HG03460 (cell line): ENCODE results near the gene CADM3.

Experiments used
- ATAC-seq: cut with Tn5 transposase; IDR thresholded peaks from one replicate; pipeline ENCODE4 v1.9.1; 2021; ENCODE audit not compliant: unreplicated experiment

CADM3 gene

DNA sequence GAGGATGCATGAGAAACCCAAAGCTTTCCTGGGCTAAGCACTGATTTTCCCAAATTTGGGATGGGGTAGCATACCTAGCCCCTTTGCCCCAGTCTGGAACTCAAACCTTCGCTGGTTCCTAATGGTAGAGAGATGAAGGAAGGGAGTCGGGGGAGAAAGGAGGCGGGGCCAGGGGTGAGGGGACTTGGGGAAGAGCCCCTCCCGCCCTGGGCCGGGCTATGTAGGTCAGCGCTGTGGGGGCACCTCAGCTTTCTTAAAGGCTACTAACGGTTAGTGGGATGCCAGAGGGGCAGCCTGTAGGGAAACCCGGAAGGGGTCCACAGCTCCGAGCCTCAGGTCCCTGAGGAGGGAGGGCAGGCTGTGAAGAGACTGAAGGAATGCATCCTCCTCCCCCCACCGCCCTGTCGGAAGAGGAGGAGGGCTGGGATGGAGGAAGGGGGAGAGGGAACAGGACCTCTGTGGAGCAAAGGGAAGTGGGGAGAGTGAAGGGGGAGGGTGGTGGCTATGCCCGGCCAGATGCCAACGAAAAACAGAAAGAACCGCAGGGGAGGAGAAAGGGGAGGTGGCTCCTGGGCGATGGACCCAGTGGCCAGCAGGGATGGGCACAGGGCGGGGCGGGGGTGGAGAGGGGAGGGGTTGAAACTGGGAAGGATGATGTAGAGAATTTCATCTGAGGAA is 1.3 kb downstream of the CADM3 start:
- no peak for ATAC-seq

DNA sequence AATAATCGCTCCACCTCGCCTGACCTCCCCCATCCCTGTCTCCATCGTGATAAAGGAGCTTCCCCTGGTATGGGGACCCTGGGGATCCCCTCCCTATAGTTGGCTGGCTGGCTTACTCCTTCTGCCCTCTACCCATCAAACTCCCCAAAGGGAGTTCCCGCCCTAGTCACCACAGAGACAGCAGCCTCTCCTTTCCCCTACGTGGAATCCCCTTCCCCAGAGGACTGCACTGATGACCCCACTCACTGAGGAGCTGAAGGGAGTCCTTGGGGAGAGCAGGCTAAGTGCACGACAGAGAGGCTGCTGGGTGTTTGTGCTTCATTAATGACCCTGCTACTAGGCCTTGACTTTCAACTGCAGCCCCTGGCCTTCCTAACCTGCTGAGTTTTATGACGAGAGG is 1.9 kb downstream of the CADM3 start:
- ATAC-seq: no peak

DNA sequence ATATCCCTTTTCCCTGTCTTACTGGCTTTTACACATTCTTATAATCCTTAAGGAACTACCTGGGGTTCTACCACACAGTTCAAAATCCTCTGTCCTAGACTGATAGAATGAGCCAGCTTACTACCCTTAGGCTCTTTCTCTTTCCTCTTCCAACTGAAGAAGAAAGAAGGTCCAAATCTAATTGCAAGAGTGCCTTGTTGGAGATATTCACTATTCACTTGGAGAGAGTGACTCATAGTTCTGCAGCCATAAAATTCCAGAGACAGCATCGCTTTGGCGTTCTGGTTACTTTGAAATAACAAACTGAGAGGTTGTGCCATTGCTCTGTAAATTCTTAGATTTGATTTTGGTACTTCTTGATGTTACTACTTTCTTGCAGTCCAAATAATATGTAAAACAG is 4.2 kb downstream of the CADM3 start:
- no peak for ATAC-seq

DNA sequence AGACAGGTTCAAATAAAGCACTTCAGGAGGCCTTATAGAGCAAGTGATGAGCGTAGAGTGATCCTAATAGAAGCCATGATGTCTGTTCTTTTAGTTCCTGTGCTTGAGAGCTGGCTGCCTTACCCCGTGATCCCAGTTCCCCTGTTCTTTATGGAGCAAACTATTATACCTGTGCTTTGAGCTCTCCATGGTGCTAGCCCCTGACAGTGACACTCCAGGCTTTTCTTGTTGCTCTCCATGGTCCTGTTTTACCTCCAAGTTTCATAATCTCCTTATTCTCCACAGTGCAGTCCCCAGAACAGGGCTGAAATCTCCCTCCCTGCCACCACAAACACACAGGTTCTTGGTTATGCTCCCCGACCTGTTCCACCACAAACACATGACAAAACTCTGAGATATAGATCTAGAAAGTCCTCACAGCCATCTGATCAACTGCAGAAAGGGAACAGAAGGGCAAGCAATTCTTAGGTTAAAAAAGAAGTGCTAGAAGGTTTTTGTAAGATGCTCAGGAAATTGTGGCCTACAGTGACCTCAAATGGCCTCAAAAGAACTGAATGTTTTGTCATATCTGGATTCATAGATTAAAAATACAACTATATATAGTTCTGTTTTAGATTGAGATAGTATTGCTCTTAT is 6.0 kb downstream of the CADM3 start:
- no peak for ATAC-seq

DNA sequence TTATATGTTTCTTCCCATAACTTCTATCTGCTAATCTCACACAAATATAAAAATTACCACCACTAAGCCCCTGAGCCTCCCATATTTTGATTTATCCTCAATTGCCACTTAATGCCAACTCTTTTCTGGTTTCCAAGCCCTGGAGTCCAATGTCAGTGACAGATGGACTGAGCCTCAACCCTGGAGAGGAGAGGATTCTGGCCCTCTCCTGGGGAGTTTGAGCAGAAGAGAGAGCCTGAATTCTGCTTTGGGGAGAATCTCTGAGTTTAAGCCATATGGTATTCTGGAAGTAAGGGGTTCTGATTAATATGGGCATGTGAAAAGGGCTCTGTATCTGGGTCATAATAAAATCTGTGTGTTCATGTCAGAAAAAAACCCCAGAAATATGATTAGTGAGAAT is 8.5 kb downstream of the CADM3 start:
- ATAC-seq: no peak

DNA sequence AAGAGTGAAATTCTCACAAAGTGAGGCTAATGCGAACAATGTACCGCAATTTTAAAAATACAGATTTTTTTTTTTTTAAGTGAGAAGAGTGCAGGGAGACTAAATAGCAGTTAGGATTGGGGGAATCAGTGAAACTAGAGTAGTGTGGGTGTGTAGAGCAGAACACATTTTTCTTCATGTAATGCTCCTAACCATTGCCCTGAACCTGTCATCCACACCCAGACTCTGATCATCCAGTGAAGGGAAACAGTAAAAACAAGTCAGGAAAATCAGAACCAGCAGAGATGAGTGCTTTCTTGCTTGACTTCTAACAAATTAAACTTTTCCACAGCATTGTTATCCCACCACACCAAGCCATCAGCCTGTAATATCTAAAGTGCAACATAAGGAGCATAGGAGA is 9.1 kb downstream of the CADM3 start:
- no peak for ATAC-seq

DNA sequence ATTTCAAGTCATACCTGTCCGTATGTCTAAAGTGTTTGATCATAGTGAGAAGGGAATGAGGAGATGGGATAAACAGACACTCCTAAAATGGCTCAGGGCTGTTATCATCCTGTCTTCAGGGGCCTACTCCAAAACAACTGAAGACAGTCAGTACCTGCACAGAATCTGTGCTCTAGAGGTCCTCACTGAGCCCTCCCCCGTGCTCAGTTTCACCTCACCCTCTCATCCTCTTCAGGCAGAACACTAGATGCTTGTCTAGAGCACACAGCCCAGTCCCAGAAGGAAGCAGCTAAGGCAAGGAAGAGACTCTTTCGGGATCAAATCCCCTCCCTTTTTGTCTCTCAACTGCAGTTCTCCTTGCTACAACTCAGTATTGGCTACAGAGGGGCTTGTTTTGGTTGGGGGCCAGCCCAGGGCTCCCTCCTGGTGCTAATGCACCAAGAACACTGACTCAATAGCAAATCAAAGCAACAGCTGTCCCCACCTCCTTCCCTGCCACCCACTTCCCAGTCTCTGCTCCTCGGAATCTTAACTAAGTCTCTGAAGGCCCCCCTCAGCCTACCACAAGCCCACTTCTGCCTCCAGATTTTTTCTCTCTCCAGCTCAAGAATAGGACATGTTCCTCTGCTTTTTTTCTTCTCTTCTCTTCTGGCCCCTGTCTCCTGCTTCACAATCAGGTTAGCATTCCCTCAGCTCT is 10.1 kb downstream of the CADM3 start:
- no peak for ATAC-seq

DNA sequence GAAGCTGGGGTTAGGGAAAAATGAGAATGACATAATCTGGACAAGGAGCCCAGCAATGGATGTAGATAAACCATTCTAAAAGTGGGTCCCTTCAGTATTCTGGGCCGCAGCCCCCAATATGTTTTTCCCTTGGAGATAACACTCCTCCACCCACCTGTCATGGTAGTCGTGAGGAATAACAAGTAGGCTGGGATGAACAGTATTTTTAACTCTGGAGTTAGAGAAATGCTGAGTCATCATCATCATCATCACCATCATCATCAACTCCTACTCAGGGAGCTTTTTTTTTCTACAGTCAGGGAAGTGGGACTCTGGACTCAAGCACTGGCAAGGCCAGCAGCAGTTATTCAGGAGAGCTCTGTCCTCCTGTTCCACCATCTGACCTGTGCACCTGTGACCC is 12.8 kb downstream of the CADM3 start:
- ATAC-seq: no peak

DNA sequence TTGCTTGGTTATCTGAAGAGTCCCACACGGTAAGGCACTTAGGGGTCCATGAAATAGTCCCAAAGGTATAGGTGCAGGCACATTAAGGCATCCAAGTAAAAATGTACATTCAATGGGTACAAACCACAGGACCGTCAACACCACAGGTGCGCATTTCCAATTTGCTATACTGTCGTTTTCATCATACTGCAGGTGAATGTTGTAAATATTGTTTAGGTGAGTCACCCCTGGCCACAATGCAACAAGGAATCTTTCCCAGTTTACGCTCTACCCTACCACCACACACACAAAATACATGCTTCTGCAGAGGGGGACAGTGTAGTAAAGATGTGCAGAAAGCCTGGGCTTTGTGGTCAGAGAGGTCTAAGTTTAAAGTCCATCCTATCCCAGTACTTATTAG is 13.7 kb downstream of the CADM3 start:
- no peak for ATAC-seq

DNA sequence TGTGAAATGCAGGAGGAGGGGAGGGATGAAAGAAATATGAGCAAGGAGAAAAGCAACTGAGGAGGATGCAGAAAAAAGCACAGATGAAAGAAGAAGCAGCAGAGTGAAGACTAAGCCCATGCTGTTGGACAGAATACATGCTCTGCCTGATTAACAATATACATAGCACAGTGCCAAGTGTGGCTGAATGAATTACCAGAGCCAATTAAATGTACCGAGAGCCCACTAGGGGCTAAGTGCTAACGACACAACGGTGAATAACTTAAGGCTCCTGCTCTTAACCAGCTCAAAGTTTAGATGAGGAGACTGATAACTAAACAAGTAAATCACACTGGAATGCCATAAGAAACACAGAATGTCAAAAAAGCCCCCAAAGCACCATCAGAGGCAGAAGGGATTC is 15.6 kb downstream of the CADM3 start:
- ATAC-seq: no peak

DNA sequence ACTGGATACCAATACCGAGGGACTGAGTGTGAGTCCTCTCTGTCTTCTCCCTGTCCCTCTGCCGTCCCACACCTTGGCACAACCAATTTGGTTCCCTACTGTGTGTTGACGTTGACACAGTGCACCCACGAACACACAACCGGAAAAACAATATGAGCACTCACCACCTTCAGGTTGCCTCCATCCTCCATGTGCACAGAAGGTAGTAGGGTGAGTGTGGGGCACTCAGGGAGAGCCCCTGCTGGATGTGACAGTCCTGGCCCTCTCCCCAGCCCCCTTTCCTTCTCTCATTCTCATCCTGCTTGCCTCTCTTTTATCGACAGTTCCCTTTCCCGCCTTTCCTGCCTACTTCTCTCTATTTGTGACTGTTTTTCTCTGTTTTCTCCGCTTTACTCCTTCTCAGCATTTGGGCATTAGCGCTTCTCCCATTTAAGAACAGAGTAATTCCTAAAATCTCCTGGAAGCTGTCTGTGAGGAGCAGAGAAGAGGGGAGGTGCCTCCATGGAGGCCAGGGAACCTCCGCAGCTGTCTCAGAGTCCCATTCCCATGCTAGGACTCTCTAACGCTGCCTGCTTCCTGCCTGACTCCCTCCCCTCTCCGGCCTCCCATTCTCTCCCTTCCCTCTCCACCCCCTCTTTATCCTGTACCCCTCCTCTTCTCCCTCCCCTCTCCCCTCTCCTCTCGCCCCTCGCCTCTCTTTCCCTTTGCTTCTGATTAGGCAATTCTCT is 16.4 kb downstream of the CADM3 start:
- ATAC-seq: no peak

DNA sequence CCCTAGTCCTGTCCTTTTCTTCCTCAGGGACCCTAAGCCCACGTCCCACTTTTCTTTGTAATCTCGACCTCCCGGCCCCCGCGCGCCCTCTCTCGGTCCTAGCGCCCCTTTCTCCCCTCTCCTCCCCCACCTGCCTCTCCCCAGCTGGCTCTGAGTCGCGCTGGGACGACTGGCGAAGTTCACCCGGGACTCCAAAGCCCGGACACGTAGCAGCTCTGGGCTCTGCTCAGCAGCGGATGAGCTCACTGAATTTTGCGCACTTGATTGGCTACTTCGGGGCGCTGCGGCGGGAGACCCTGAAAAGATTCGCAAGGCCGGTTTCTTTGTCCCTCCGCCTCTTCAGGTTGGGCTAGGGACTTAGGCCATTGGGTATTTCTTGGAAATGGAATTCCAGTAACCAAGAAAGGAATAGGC is 17.0 kb downstream of the CADM3 start:
- ATAC-seq: peak; percentile 79

DNA sequence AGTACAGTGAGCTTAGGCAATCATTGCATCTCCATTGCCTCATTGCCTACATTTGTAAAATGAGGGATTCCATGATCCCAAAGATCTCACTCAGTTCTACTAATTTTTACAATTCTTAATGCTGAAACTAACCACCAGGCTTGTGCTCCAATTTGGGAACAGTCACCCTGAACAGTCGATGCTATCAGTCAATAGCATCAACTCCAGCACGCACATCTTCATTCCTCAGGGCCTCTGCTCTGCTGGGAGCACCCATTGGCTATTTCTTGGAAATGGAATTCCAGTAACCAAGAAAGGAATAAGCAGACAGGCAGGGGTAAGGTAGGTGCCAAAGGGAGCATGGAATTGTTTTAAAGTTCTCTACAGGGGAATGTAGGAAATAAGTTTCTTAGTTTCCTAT is 19.0 kb downstream of the CADM3 start:
- no peak for ATAC-seq

DNA sequence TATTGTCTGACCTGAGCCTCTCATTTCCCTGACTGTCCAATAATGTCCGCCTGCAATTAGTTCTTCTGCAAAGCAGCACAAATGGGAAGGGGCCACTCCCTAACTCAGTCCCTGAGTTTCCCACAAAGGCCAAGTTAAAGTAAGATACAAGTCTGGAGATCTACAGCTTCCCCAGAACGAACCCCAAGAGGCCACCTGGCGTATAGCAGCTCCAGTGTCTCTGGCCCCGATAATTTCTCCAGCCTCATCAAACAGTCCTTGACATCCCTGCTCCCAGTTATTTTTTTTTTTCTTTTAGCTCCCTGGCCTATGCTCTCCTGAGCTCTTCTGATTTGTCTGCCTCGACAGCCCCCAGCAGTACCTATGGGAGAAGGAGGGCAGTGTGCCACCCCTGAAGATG is 25.1 kb downstream of the CADM3 start:
- no peak for ATAC-seq

DNA sequence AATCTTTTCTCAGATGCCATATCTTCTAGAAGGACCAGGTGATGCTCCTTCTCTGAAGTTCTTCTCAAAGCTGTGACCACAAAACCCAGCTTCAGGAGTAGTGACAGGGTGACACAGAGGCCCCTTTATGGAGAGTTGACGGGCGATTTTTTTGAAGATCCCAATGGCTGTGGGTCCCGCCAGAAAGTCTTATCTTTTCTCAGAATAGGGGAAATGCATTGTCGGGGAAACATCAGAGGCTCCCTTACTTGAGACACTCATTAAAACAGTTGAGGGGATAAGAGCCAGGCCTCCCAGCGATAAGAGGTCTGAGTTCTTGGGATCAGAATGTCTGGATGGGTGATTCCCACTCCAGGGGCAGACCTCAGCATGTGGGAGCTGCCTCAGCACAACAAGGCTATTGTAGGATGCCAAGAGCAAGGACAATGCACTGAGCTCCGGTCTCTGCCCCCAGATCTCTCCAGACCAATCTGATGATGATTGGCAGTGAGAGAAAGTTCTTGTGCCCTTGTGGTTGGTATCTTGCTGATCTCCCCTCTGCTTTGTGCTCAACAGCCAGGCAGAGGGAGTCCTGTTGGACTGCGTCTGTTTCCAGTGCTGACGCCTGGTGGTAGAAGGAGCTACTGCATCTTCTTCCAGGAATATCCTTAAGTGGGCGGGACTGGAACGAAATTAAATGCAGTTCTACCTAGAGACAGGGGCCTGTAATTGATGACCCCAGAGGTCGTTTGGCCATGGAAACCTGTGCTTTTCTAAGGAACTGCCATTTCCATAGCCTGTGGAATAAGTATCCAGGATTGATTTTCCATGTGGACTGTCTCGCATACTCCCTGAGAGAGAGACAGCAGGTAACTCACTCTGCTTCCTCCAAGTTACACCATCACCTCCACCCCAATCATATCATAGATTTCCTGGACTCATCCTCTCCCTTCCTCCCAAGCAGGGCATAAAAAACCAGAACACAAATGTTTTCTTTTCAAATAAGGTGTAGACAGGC is 26.4 kb downstream of the CADM3 start:
- peak; percentile 77 for ATAC-seq

DNA sequence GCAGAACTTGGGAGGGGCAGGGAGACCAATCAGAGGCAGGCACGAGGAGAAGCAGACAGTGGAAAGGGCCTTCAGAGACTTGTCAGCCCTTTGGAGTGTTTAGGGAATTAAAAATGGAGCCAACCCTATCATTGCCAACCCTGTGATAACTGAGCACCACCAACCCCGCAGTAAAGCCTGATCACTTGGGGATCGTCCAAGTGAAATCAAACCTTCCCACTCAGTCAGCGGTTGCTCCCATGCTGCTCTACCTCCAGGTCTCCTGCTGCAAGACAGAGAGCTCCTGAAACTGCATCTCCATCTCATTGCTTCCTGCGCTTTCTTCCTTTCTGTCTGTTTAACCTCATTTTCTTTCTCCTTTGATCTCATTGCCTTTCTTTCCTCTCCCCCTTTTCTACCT is 28.5 kb downstream of the CADM3 start:
- ATAC-seq: no peak

DNA sequence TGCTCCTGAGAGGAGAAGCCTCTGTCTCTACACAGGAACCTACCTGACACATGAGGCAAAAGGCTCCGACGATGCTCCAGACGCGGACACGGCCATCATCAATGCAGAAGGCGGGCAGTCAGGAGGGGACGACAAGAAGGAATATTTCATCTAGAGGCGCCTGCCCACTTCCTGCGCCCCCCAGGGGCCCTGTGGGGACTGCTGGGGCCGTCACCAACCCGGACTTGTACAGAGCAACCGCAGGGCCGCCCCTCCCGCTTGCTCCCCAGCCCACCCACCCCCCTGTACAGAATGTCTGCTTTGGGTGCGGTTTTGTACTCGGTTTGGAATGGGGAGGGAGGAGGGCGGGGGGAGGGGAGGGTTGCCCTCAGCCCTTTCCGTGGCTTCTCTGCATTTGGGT is 29.4 kb downstream of the CADM3 start:
- no peak for ATAC-seq

DNA sequence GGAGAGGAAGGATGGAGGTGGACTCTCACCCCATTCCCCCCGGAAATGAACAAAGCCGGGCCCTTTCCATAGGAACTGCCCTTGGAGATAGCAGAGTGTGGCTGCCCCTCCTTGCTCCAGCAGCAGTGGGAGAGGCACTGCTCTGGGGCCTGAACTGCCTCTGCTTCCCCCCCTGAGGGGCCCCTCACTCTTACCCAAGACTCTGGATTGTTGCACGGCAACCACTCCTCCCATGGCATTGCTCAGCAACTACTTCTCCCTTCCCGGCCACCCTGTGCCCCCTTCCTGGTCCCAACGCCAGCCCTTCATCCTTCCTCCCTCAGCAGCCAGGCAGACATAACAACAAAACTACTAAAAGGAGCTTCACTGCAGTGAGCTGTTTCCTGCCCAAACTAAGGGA is 30.2 kb downstream of the CADM3 start:
- no peak for ATAC-seq

DNA sequence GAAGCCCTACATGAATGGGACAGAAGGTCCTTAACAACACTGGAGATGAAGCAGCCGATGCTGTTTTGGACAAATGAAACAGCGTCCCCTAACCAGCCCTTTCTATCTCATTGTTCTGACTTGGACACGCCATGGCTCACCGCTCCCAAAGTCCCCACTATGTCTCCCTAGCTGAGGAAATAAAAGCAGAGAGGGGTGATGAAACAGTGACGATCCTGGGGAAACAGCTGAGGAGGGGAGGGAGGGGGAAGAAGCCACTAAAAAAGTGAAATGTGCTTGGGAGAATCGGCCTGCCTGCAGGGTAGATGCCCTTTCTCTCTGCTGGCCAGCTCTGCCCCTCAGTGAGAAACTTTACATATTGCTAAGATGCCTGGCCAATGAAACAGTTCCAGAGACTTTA is 32.2 kb downstream of the CADM3 start:
- no peak for ATAC-seq
